ENCODE measurements around the gene IMPG2. TPM values are rescaled to one million over a fixed set of nuclear protein-coding genes. Genes with fewer than 3 reads are reported as not detected.

IMPG2 gene
- total RNA-seq, 1 donor from 2014 or later = 0.29 TPM

DNA sequence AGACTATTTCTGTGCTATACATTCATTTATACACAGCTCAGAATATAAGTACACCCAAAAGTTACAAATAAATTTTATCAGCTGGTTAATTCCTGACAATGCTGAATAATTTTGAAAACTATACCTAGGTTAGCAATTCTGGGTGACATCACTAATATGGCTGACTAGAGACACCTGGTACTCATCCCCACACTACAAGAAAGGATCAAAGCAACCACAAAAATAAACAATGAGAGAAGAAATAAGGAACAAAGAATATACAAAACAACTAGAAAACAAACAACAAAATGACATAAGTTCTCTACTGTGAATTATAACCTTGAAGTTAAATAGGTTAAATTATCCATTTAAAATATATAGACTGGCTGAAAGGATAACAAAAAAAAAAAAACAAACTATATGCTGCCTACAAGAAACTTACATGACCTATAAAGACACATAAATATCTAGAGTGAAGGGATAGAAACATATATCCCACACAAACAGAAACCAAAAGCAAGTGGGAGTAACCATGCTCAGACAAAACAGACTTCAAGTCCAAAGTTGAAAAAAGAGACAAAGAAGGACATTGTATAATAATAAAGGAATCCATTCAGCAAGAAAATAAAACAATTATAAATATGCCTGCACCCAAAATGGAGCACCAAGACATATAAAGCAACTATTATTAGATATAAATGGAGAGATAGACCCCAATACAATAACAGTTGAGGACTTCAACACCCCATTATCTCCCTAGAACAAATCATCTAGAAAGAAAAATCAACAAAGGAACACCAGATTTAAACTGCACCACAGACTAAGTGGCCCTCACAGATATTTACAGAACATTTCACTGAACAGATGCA, 57.8 kb downstream of the IMPG2 start:
- no peaks in the 10 kb centered on the region for H3K36me3 ChIP-seq
- no peak for DNase-seq
- H3K27me3 ChIP-seq = no peaks in the 10 kb centered on the region
- TF ChIP-seq, protein P1, sequence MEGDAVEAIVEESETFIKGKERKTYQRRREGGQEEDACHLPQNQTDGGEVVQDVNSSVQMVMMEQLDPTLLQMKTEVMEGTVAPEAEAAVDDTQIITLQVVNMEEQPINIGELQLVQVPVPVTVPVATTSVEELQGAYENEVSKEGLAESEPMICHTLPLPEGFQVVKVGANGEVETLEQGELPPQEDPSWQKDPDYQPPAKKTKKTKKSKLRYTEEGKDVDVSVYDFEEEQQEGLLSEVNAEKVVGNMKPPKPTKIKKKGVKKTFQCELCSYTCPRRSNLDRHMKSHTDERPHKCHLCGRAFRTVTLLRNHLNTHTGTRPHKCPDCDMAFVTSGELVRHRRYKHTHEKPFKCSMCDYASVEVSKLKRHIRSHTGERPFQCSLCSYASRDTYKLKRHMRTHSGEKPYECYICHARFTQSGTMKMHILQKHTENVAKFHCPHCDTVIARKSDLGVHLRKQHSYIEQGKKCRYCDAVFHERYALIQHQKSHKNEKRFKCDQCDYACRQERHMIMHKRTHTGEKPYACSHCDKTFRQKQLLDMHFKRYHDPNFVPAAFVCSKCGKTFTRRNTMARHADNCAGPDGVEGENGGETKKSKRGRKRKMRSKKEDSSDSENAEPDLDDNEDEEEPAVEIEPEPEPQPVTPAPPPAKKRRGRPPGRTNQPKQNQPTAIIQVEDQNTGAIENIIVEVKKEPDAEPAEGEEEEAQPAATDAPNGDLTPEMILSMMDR (IDR thresholded peaks at IDR 0.05) = no peak
- H3K27ac ChIP-seq = no peak overlapping the region
- no peaks in the 10 kb centered on the region for H3K4me1 ChIP-seq
- no peak overlapping the region for H3K4me3 ChIP-seq
- no peaks in the 10 kb centered on the region for H3K9me3 ChIP-seq
- intact Hi-C loops (cut with DNase I) = no loop called here
- no peak for ATAC-seq

DNA sequence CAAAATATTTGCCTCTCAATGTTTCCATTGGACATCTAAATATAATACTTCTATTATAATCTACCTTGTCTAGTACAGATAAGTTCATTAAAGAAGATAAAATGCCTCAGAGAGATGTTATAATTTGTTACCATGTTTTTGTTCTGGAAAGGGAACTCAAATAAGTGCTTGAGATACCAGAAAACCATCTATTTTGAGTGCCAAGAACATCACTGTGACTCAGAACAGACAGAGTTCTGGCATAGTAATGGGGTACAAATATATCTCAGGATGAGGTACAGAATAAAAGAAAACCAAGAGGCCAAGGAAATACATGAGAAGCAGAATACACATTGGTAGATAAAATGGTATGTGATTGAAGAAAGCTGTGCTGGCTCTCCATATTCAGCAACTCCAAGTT, 58.9 kb downstream of the IMPG2 start:
- H3K27me3 ChIP-seq = no peaks in the 10 kb centered on the region
- no peaks in the 10 kb centered on the region for H3K9me3 ChIP-seq
- no peak for ATAC-seq
- DNase-seq = no peak
- intact Hi-C loops (cut with DNase I) = no loop called here
- no peak overlapping the region for H3K27ac ChIP-seq
- no peaks in the 10 kb centered on the region for H3K4me1 ChIP-seq
- H3K36me3 ChIP-seq = no peaks in the 10 kb centered on the region
- no peak overlapping the region for H3K4me3 ChIP-seq
- TF ChIP-seq, protein P1 (IDR thresholded peaks at IDR 0.05) = no peak

DNA sequence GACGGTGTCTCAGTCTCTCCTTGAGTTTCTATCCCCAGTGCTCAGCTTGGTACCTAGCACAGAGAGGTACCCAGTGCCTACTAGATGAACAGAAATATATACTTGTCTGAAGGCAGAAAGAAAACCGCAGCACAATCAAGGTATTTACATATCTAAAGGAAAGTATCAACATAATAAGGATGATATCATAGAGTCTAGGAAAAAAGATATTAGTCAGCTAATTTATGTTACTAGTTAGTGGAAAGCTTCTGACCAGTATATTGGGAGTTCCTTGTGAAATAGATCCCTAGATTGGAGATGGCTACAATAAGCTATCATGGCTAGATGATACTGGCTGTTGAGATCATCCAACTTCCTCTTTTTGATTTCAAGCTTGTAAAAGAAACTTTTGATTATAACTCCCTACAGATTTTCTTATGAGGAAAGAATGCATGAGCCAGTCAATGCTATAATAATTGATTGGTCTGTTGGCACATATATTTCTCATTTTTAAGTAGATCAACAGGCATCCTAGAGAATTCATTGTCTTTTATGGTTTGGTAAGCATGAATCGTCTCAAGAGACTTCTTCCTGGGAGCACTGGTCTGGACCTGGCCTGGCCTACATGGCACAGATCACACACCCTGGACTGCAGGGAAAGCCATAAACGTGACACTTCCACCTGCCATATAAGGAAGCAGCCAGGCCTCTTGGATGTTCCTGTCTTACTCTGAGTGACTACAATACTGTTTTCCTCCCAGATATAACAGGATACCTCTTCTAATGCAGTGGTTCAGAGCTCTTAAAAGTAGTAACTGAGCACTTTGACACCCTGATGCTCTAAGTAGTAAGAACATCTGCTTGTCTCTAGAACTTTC, 60.7 kb downstream of the IMPG2 start:
- Histone ChIP-seq H3K27ac (no peak overlapping the region), H3K9me3 (no peaks in the 10 kb centered on the region), H3K4me3 (no peak overlapping the region), H3K4me1 (no peaks in the 10 kb centered on the region), H3K36me3 (no peaks in the 10 kb centered on the region), H3K27me3 (no peaks in the 10 kb centered on the region)
- TF ChIP-seq, protein P1 (IDR thresholded peaks at IDR 0.05) = no peak
- DNase-seq (no peak), ATAC-seq (no peak)
- intact Hi-C loops (cut with DNase I) = no loop called here

DNA sequence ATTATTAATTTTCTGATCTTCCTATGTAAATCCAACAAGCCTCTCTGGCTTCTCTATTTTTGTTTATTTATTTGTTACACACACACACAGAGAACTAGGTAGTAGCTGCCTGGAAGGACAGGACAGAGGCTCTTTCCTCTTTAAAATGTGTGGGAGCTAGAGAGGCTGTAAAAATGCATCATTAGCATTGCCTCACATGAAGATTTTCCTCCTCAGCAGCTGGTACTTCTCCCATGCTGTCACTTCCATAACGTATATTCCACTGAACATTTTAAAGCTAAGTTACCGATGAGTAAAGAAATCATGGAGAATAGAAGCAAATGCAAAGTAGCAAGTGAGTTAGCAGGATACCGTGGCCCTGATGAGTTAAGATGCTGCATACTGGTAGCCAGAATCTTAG, 63.9 kb downstream of the IMPG2 start:
- DNase-seq = no peak
- intact Hi-C loops (cut with DNase I) = no loop called here

DNA sequence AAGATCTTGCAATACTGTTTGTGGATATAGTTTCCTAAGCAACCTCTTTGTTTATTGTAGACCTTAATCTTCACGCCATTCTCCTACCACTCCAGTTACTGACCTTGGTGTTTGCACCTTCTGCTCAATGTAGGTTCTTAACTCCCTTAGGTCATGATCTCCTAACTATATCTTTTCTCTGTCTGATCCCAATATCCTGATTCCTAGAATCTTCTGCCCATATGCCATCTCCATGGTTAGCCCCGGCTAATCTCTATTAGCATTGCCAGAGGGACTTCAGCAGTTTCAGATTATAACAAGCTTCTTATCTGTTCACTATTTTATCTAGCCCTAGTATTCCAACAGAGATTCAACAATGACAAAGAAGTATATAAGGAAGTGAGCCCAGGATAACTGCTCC, 64.9 kb downstream of the IMPG2 start:
- TF ChIP-seq, protein P1 (IDR thresholded peaks at IDR 0.05) = no peak
- Histone ChIP-seq H3K36me3 (no peaks in the 10 kb centered on the region), H3K27me3 (no peaks in the 10 kb centered on the region), H3K27ac (no peak overlapping the region), H3K9me3 (no peaks in the 10 kb centered on the region), H3K4me3 (no peak overlapping the region), H3K4me1 (no peaks in the 10 kb centered on the region)
- no peak for ATAC-seq
- intact Hi-C loops (cut with DNase I) = no loop called here
- DNase-seq = no peak

More for the DNA sequence above, 63.9 kb downstream of the IMPG2 start:
- Histone ChIP-seq H3K27ac (no peak overlapping the region), H3K36me3 (no peaks in the 10 kb centered on the region), H3K4me1 (no peaks in the 10 kb centered on the region), H3K27me3 (no peaks in the 10 kb centered on the region), H3K9me3 (no peaks in the 10 kb centered on the region), H3K4me3 (no peak overlapping the region)
- ATAC-seq = no peak
- TF ChIP-seq, protein P1 (IDR thresholded peaks at IDR 0.05) = no peak
